ENCODE data around the gene FOXE3.
"Not testable (repeated sequence)": the region's sequence is repeated elsewhere in the genome, so short reads cannot be mapped to it uniquely, and the experiment has no call there.

FOXE3 gene

GRCh38 chr1:47457547-47457946, 41.5 kb downstream of the FOXE3 start:
- H3K36me3 Mint-ChIP-seq (ENCODE audit: low read depth); H3K4me3 Mint-ChIP-seq; intact Hi-C loops (cut with micrococcal nuclease); H3K27ac Mint-ChIP-seq; H3K9me3 Mint-ChIP-seq; H3K4me1 Mint-ChIP-seq (ENCODE audit: low read depth): not testable (repeated sequence)
- peaks cover 62% of the 10 kb centered on the region for H3K27me3 Mint-ChIP-seq

GRCh38 chr1:47459253-47459788, 43.2 kb downstream of the FOXE3 start:
- peaks cover 68% of the 10 kb centered on the region for H3K27me3 Mint-ChIP-seq
- intact Hi-C loops (cut with micrococcal nuclease), result no loop called here
- H3K4me3 Mint-ChIP-seq, result no peak overlapping the region
- no peaks in the 10 kb centered on the region for H3K36me3 Mint-ChIP-seq (ENCODE audit: low read depth)
- no peaks in the 10 kb centered on the region for H3K4me1 Mint-ChIP-seq (ENCODE audit: low read depth)
- no peak overlapping the region for H3K27ac Mint-ChIP-seq
- no peaks in the 10 kb centered on the region for H3K9me3 Mint-ChIP-seq

- Mint-ChIP-seq H3K9me3 (no peaks in the 10 kb centered on the region), H3K27ac (no peak overlapping the region), H3K27me3 (peaks cover 62% of the 10 kb centered on the region), H3K36me3 (ENCODE audit: low read depth) (no peaks in the 10 kb centered on the region), H3K4me1 (ENCODE audit: low read depth) (no peaks in the 10 kb centered on the region), H3K4me3 (no peak overlapping the region)
- intact Hi-C loops (cut with micrococcal nuclease), result no loop called here
Observed at GRCh38 chr1:47460040-47460439, 44.0 kb downstream of the FOXE3 start.

DNA sequence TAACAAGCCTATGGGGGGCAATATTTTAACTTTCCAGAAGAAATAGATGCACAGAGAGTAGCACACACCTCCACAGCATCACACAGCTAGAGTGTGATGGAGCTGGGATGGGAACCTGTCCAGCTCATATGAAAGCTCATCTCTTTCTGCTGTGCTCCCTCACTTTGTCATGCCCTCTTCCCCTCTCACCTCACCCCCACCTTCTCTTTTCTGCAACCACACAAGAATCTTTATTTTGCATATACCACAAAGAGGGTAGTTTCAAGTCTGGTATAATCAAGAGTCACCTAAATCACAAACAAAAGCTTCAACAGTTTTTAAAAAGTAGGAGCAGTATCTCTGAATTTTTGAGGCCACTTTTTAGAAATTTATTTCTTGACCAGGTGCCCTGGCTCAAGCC, 44.4 kb downstream of the FOXE3 start:
- Mint-ChIP-seq H3K4me3 (no peak overlapping the region), H3K4me1 (ENCODE audit: low read depth) (no peaks in the 10 kb centered on the region), H3K27me3 (peaks cover 60% of the 10 kb centered on the region), H3K36me3 (ENCODE audit: low read depth) (no peaks in the 10 kb centered on the region), H3K27ac (no peak overlapping the region), H3K9me3 (no peaks in the 10 kb centered on the region)
- intact Hi-C loops (cut with micrococcal nuclease), result no loop called here

DNA sequence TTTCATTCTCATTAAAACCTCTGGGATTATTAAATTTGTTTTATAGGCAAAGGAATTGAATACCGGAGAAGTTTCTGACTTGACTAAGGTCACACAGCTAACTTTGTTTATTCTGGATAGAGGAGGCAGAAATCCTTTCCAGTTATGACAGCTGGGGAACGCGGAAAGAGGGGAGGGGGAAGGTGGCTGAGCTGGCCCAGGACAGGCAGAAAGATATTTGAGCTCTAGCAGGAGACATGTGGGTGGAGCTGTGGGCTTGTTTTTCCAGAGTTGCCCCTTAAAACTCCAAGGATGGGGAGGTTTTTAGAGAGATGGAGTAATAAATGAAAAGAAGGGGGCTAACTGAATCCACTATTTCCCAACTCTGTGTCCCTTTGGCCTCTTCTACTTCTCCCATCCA, 49.5 kb downstream of the FOXE3 start:
- Mint-ChIP-seq H3K27ac (no peak overlapping the region), H3K36me3 (ENCODE audit: low read depth) (no peaks in the 10 kb centered on the region), H3K4me1 (ENCODE audit: low read depth) (peaks cover 7% of the 10 kb centered on the region), H3K27me3 (peaks cover 36% of the 10 kb centered on the region), H3K9me3 (no peaks in the 10 kb centered on the region), H3K4me3 (no peak overlapping the region)
- intact Hi-C loops (cut with micrococcal nuclease), result no loop called here

All from dendritic cell treated with granulocyte-macrophage colony-stimulating factor and Interleukin-4, amounts not matched to agents 40 ng/mL and 50 ng/mL, for 4 days (primary cell).